ENCODE results near the gene RAMP1.

RAMP1 gene

GRCh38 chr2:237877576-237878307 is 18.3 kb downstream of the RAMP1 start:
- WGBS = 93% methylated on average over 25 of the region's 25 CpGs
- Histone ChIP-seq H3K27me3 (ENCODE audit: insufficient read depth, low read length) (no peaks in the 10 kb centered on the region), H3K9ac (ENCODE audit: low read depth, low read length) (no peak overlapping the region), H3K4me1 (ENCODE audit: insufficient read depth, low read length) (peaks cover 7% of the 10 kb centered on the region; the same call in 1 of the 2 replicates), H3K9me3 (ENCODE audit: insufficient read depth, low read depth, low read length) (no peaks in the 10 kb centered on the region), H3K4me3 (ENCODE audit: low read length) (no peak overlapping the region), H3K36me3 (ENCODE audit: insufficient read depth, low read length) (no peaks in the 10 kb centered on the region), H3K27ac (ENCODE audit: low read depth, low read length) (no peak overlapping the region)

- H3K36me3 ChIP-seq (ENCODE audit: insufficient read depth, low read length) = no peaks in the 10 kb centered on the region
- H3K4me3 ChIP-seq (ENCODE audit: low read length) = no peak overlapping the region
- no peaks in the 10 kb centered on the region for H3K27me3 ChIP-seq (ENCODE audit: insufficient read depth, low read length)
- 86% methylated on average over 14 of the region's 14 CpGs for WGBS
- H3K9ac ChIP-seq (ENCODE audit: low read depth, low read length) = no peak overlapping the region
- no peaks in the 10 kb centered on the region for H3K9me3 ChIP-seq (ENCODE audit: insufficient read depth, low read depth, low read length)
- no peak overlapping the region for H3K27ac ChIP-seq (ENCODE audit: low read depth, low read length)
- H3K4me1 ChIP-seq (ENCODE audit: insufficient read depth, low read length) = peaks cover 7% of the 10 kb centered on the region; the same call in 1 of the 2 replicates
These were observed 19.1 kb downstream of the RAMP1 start for GRCh38 chr2:237878321-237879057.

GRCh38 chr2:237879058-237879430 is 19.6 kb downstream of the RAMP1 start:
- H3K36me3 ChIP-seq (ENCODE audit: insufficient read depth, low read length) = no peaks in the 10 kb centered on the region
- 78% methylated on average over 5 of the region's 5 CpGs for WGBS
- H3K9me3 ChIP-seq (ENCODE audit: insufficient read depth, low read depth, low read length) = no peaks in the 10 kb centered on the region
- no peaks in the 10 kb centered on the region for H3K27me3 ChIP-seq (ENCODE audit: insufficient read depth, low read length)
- H3K9ac ChIP-seq (ENCODE audit: low read depth, low read length) = no peak overlapping the region
- H3K4me3 ChIP-seq (ENCODE audit: low read length) = no peak overlapping the region
- H3K27ac ChIP-seq (ENCODE audit: low read depth, low read length) = no peak overlapping the region
- peaks cover 7% of the 10 kb centered on the region; the same call in 1 of the 2 replicates for H3K4me1 ChIP-seq (ENCODE audit: insufficient read depth, low read length)

GRCh38 chr2:237879991-237880560 is 20.7 kb downstream of the RAMP1 start:
- no peak overlapping the region for H3K27ac ChIP-seq (ENCODE audit: low read depth, low read length)
- H3K4me1 ChIP-seq (ENCODE audit: insufficient read depth, low read length) = peaks cover 7% of the 10 kb centered on the region; the same call in 1 of the 2 replicates
- no peaks in the 10 kb centered on the region for H3K9me3 ChIP-seq (ENCODE audit: insufficient read depth, low read depth, low read length)
- 93% methylated on average over 12 of the region's 12 CpGs for WGBS
- no peak overlapping the region for H3K9ac ChIP-seq (ENCODE audit: low read depth, low read length)
- no peaks in the 10 kb centered on the region for H3K36me3 ChIP-seq (ENCODE audit: insufficient read depth, low read length)
- no peaks in the 10 kb centered on the region for H3K27me3 ChIP-seq (ENCODE audit: insufficient read depth, low read length)
- H3K4me3 ChIP-seq (ENCODE audit: low read length) = no peak overlapping the region

GRCh38 chr2:237882510-237883481 is 23.4 kb downstream of the RAMP1 start:
- H3K27me3 ChIP-seq (ENCODE audit: insufficient read depth, low read length) = no peaks in the 10 kb centered on the region
- H3K27ac ChIP-seq (ENCODE audit: low read depth, low read length) = no peak overlapping the region
- no peak overlapping the region for H3K4me3 ChIP-seq (ENCODE audit: low read length)
- H3K36me3 ChIP-seq (ENCODE audit: insufficient read depth, low read length) = no peaks in the 10 kb centered on the region
- H3K4me1 ChIP-seq (ENCODE audit: insufficient read depth, low read length) = peaks cover 7% of the 10 kb centered on the region; the same call in 1 of the 2 replicates
- H3K9ac ChIP-seq (ENCODE audit: low read depth, low read length) = no peak overlapping the region
- 89% methylated on average over 20 of the region's 20 CpGs for WGBS
- H3K9me3 ChIP-seq (ENCODE audit: insufficient read depth, low read depth, low read length) = no peaks in the 10 kb centered on the region

GRCh38 chr2:237883951-237884446 is 24.6 kb downstream of the RAMP1 start:
- Histone ChIP-seq H3K36me3 (ENCODE audit: insufficient read depth, low read length) (no peaks in the 10 kb centered on the region), H3K4me3 (ENCODE audit: low read length) (no peak overlapping the region), H3K9me3 (ENCODE audit: insufficient read depth, low read depth, low read length) (no peaks in the 10 kb centered on the region), H3K9ac (ENCODE audit: low read depth, low read length) (no peak overlapping the region), H3K27me3 (ENCODE audit: insufficient read depth, low read length) (no peaks in the 10 kb centered on the region), H3K27ac (ENCODE audit: low read depth, low read length) (no peak overlapping the region), H3K4me1 (ENCODE audit: insufficient read depth, low read length) (peaks cover 2% of the 10 kb centered on the region; the same call in 1 of the 2 replicates)
- 95% methylated on average over 10 of the region's 10 CpGs for WGBS

- Histone ChIP-seq H3K9ac (ENCODE audit: low read depth, low read length) (no peak overlapping the region), H3K27me3 (ENCODE audit: insufficient read depth, low read length) (no peaks in the 10 kb centered on the region), H3K9me3 (ENCODE audit: insufficient read depth, low read depth, low read length) (no peaks in the 10 kb centered on the region), H3K36me3 (ENCODE audit: insufficient read depth, low read length) (no peaks in the 10 kb centered on the region), H3K4me1 (ENCODE audit: insufficient read depth, low read length) (no peaks in the 10 kb centered on the region), H3K27ac (ENCODE audit: low read depth, low read length) (no peak overlapping the region), H3K4me3 (ENCODE audit: low read length) (no peak overlapping the region)
- 79% methylated on average over 13 of the region's 13 CpGs for WGBS
These were observed 25.3 kb downstream of the RAMP1 start for GRCh38 chr2:237884681-237885080.

GRCh38 chr2:237885111-237885930 is 25.9 kb downstream of the RAMP1 start:
- H3K9me3 ChIP-seq (ENCODE audit: insufficient read depth, low read depth, low read length) = no peaks in the 10 kb centered on the region
- no peaks in the 10 kb centered on the region for H3K36me3 ChIP-seq (ENCODE audit: insufficient read depth, low read length)

GRCh38 chr2:237885931-237886684 is 26.7 kb downstream of the RAMP1 start:
- Histone ChIP-seq H3K4me3 (ENCODE audit: low read length) (no peak overlapping the region), H3K9ac (ENCODE audit: low read depth, low read length) (no peak overlapping the region), H3K27ac (ENCODE audit: low read depth, low read length) (no peak overlapping the region), H3K4me1 (ENCODE audit: insufficient read depth, low read length) (no peaks in the 10 kb centered on the region), H3K27me3 (ENCODE audit: insufficient read depth, low read length) (no peaks in the 10 kb centered on the region), H3K36me3 (ENCODE audit: insufficient read depth, low read length) (no peaks in the 10 kb centered on the region), H3K9me3 (ENCODE audit: insufficient read depth, low read depth, low read length) (no peaks in the 10 kb centered on the region)
- 94% methylated on average over 26 of the region's 26 CpGs for WGBS

More at GRCh38 chr2:237885111-237885930, 25.9 kb downstream of the RAMP1 start:
- Histone ChIP-seq H3K27ac (ENCODE audit: low read depth, low read length) (no peak overlapping the region), H3K4me3 (ENCODE audit: low read length) (no peak overlapping the region), H3K9ac (ENCODE audit: low read depth, low read length) (no peak overlapping the region), H3K4me1 (ENCODE audit: insufficient read depth, low read length) (no peaks in the 10 kb centered on the region), H3K27me3 (ENCODE audit: insufficient read depth, low read length) (no peaks in the 10 kb centered on the region)
- 90% methylated on average over 27 of the region's 27 CpGs for whole genome bisulfite sequencing

All from HUES64 (cell line).